Brain microvascular endothelial cell (primary cell): Measurements from ENCODE around the gene CLINT1.

ENCODE experiments used
- DNase-seq: peaks from one replicate; pipeline ENCODE4 v3.0.0-alpha.2; 2020
- H3K27ac ChIP-seq: fragments of 250-450 bp; sonication (Bioruptor Pico); 2 replicates; pipeline ENCODE4 v1.5.1; 2020; ENCODE audit warnings: mild to moderate bottlenecking, moderate library complexity
- H3K27me3 ChIP-seq: fragments of 250-450 bp; sonication (Bioruptor Pico); replicated peaks from 2 replicates; pipeline ENCODE4 v1.5.1; 2020; ENCODE audit warnings: mild to moderate bottlenecking
- H3K36me3 ChIP-seq: fragments of 250-450 bp; sonication (Bioruptor Pico); replicated peaks from 2 replicates; pipeline ENCODE4 v1.5.1; 2020; ENCODE audit warnings: mild to moderate bottlenecking
- H3K4me3 ChIP-seq: 2 replicates; pipeline ENCODE4 v1.5.1; 2011; ENCODE audit warnings: low read depth, mild to moderate bottlenecking, control low read depth, low read length, moderate library complexity
- in situ Hi-C: cut with HindIII; loops from 2 replicates; pipeline ENCODE4 v1.10.0; 2017; ENCODE audit warnings: low sequenced_read_pairs, low pct_ligation_motif_present
- TF ChIP-seq, protein P1 (sequence below): IDR thresholded peaks from 2 replicates; pipeline ENCODE4 v1.5.1; 2011; ENCODE audit warnings: low read depth, mild to moderate bottlenecking, moderate library complexity, low read length, control low read depth, inconsistent platforms; ENCODE audit errors: missing control alignments

CLINT1 gene

DNA sequence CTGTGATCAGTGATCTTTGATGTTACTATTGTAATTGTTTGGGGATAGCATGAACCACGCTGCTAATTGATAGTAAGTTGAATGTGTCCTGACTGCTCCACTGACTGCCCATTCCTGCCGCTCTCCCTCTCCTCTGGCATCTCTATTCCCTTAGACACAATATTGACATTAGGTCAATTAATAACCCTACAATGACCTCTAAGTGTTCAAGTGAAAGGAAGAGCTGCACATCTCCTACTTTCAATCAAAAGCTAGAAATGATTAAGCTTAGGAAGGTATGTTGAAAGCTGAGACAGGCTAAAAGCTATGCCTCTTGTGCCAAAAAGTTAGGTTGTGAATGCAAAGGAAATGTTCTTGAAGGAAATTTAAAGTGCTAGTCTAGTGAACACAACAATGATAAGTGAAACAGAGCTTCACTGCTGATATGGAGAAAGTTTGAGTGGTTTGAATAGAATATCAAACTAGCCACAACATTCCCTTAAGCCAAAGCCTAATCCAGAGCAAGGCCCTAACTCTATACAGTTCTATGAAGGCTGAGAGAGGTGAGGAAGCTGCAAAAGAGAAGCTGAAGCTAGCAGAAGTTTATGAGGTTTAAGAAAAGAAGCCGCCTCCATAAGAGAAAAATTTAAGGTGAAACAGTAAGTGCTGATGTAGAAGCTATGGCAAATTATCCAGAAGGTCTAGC lies 12.9 kb downstream of the CLINT1 start:
- in situ Hi-C loops, result no loop called here
- TF ChIP-seq, protein P1, sequence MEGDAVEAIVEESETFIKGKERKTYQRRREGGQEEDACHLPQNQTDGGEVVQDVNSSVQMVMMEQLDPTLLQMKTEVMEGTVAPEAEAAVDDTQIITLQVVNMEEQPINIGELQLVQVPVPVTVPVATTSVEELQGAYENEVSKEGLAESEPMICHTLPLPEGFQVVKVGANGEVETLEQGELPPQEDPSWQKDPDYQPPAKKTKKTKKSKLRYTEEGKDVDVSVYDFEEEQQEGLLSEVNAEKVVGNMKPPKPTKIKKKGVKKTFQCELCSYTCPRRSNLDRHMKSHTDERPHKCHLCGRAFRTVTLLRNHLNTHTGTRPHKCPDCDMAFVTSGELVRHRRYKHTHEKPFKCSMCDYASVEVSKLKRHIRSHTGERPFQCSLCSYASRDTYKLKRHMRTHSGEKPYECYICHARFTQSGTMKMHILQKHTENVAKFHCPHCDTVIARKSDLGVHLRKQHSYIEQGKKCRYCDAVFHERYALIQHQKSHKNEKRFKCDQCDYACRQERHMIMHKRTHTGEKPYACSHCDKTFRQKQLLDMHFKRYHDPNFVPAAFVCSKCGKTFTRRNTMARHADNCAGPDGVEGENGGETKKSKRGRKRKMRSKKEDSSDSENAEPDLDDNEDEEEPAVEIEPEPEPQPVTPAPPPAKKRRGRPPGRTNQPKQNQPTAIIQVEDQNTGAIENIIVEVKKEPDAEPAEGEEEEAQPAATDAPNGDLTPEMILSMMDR, result no peak
- no peak for DNase-seq
- Histone ChIP-seq H3K36me3 (no peaks in the 10 kb centered on the region), H3K27me3 (no peaks in the 10 kb centered on the region), H3K4me3 (no peak overlapping the region), H3K27ac (no peak overlapping the region)

DNA sequence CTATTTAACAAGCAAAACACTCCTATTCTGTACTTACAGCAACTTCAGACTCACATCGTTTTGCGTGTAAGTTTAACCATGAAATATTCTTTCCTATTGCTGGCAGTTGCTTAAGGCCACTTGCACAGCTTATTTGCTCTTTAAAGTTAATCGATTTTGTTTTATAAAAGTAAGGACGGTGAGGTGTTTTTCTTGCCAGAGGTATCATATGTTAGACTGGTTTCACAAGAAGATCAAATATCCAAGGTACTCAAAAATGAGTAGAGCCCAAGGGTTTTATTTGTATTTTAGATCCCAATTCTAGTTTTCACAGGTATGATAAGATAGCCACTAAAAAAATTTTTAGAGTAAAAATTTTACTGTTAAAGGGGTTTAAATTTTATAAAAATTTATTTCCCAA lies 16.2 kb downstream of the CLINT1 start:
- Histone ChIP-seq H3K27ac (no peak overlapping the region), H3K4me3 (no peak overlapping the region), H3K36me3 (no peaks in the 10 kb centered on the region), H3K27me3 (no peaks in the 10 kb centered on the region)
- in situ Hi-C loops, result no loop called here
- TF ChIP-seq, protein P1, result no peak
- DNase-seq, result no peak

DNA sequence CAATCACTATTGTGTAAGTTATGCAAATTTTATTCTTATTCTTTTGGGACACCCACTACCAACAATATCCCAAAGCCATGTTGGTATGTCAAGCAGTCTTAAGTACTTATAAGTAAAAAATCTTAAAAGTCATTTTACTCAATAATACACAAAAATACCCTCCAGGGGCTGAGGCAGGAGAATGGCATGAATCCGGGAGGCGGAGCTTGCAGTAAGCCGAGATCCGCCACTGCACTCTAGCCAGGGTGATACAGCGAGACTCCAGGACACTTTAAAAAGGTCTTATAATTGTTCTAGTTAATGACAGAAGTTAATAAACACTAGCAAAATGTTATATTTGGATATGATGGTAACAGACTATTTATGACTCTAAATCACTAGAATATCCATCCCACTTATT lies 16.8 kb downstream of the CLINT1 start:
- TF ChIP-seq, protein P1, result no peak
- in situ Hi-C loops, result no loop called here
- H3K27me3 ChIP-seq, result no peaks in the 10 kb centered on the region
- H3K4me3 ChIP-seq, result no peak overlapping the region
- H3K27ac ChIP-seq, result no peak overlapping the region
- DNase-seq, result no peak
- no peaks in the 10 kb centered on the region for H3K36me3 ChIP-seq

DNA sequence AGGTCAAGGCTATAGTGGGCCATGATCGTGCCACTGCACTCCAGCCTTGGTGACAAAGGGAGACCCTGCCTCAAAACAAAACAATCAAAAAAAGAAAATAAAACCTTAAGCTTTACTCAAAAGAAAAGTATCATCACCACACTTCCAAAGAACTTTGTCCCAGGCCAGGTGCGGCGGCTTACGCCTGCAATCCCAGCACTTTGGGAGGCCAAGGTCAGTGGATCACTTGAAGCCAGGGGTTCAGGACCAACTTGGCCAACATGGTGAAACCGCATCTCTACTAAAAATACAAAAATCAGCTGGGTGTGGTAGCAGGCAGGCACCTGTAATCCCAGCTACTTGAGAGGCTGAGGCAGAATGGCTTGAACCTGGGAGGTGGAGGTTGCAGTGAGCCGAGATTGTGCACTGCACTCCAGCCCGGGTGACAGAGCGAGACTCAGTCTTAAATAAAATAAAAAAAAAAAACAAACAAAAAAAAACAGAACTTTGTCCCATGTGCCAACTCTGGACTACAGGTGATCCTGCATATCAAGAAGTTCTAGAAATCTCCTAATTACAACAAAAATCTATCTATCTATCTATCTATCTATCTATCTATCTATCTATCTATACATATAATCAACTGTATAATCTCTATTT lies 19.7 kb downstream of the CLINT1 start:
- no peaks in the 10 kb centered on the region for H3K27me3 ChIP-seq
- in situ Hi-C loops, result no loop called here
- H3K27ac ChIP-seq, result no peak overlapping the region
- no peak for DNase-seq
- TF ChIP-seq, protein P1, result no peak
- H3K36me3 ChIP-seq, result no peaks in the 10 kb centered on the region
- H3K4me3 ChIP-seq, result no peak overlapping the region

DNA sequence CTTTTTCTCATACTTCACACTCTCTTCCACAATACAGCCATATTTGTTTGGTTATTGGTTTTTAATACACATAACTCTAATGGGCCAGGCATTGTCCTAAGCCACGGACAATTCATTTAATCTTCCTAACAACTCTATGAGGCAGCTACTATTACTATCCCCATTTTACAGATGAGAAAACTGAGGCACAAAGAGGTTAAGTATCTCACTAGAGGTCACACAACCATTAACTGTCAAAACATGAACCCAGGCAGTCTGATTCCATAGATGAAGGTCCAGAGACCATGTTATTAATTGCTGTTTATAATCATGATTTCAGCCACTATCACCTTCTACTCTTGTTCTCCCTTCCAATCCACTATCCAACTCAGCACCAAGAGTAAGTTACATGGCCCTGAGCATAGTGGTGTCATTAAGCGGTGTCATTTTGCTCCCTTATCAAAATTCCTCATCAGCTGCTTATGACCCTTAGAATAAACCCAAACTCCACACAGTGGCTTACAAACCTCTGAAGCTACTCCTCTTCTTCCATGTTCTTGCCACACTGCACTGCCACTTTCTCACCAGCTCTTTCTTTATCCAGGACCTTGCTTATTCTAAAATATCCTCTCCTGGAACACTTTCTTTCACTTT lies 22.7 kb downstream of the CLINT1 start:
- in situ Hi-C loops, result no loop called here
- H3K27me3 ChIP-seq, result no peaks in the 10 kb centered on the region
- TF ChIP-seq, protein P1, result no peak
- H3K4me3 ChIP-seq, result no peak overlapping the region
- DNase-seq, result no peak
- H3K27ac ChIP-seq, result no peak overlapping the region
- no peaks in the 10 kb centered on the region for H3K36me3 ChIP-seq

DNA sequence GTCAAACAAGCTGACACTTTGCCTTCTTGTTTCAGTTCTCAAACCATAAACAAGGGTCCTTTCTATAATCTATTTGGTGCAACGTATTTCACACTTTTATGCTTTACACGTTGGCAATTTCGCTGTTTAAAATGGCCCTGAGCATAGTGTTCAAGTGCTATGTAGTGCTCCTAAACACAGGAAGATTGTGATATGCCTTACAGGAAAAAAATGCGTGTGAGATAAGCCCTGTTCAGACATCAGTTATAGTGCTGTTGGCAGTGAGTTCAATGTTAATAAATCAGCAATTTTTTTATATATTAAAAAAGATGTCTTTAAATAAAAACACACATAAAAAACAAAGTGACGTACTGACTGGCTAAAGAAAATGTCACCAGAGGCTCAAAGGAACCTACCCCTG lies 23.9 kb downstream of the CLINT1 start:
- in situ Hi-C loops, result no loop called here
- Histone ChIP-seq H3K4me3 (no peak overlapping the region), H3K27me3 (no peaks in the 10 kb centered on the region), H3K27ac (no peak overlapping the region), H3K36me3 (no peaks in the 10 kb centered on the region)
- TF ChIP-seq, protein P1, result no peak
- no peak for DNase-seq
